Measurements from ENCODE around the gene MYO1B. TPM values are rescaled to one million over a fixed set of nuclear protein-coding genes. Genes with fewer than 3 reads are reported as not detected.

Gene MYO1B
- total RNA-seq, 1 experiment from 2014 or later, result 43.2 TPM

GRCh38 chr2:191225126-191225525 is 20.1 kb upstream of the MYO1B start:
- no peaks in the 10 kb centered on the region for H3K9me3 Mint-ChIP-seq
- Histone ChIP-seq H3K79me2 (ENCODE audit: insufficient read depth, low read length) (no peaks in the 10 kb centered on the region), H2BK5ac (ENCODE audit: insufficient read length, low read length) (no peak overlapping the region), H3K9ac (ENCODE audit: extremely low read depth, insufficient read length, low read length) (no peak overlapping the region), H4K5ac (ENCODE audit: insufficient read length, low read depth, low read length) (no peak overlapping the region), H3K4me2 (ENCODE audit: insufficient read depth, insufficient read length, low read length) (no peak overlapping the region), H3T11ph (ENCODE audit: low read length) (no peak overlapping the region), H2BK15ac (ENCODE audit: low read depth, low read length) (no peak overlapping the region), H3K18ac (ENCODE audit: insufficient read length, low read depth, low read length) (no peak overlapping the region), H3K23ac (ENCODE audit: insufficient read length, low read depth, low read length) (no peak overlapping the region), H3K79me1 (ENCODE audit: insufficient read depth, low read depth, low read length, poor library complexity, severe bottlenecking) (no peaks in the 10 kb centered on the region), H3K9me3 (ENCODE audit: control insufficient read depth, low read depth, low read length) (no peaks in the 10 kb centered on the region), H3K27ac (ENCODE audit: insufficient read length, low read depth, low read length) (no peak overlapping the region), H3K23me2 (ENCODE audit: insufficient read length, low read depth, low read length, poor library complexity, severe bottlenecking) (no peaks in the 10 kb centered on the region), H3K14ac (ENCODE audit: insufficient read depth, low read length) (no peak overlapping the region), H3K4ac (ENCODE audit: low read depth, low read length) (no peak overlapping the region), H2BK20ac (ENCODE audit: low read depth, low read length, poor library complexity, severe bottlenecking) (no peak overlapping the region), H4K8ac (replicated peaks; ENCODE audit: insufficient read length, low read depth, low read length) (no peak overlapping the region), H2BK12ac (ENCODE audit: insufficient read length, low read depth, low read length) (no peak overlapping the region), H4K91ac (ENCODE audit: insufficient read length, low read depth, low read length) (no peak overlapping the region), H2AFZ (ENCODE audit: low read length) (no peak overlapping the region), H2BK120ac (ENCODE audit: low read depth, low read length, poor library complexity, severe bottlenecking) (no peak overlapping the region), H3K4me1 (ENCODE audit: insufficient read depth, low read length) (no peaks in the 10 kb centered on the region), H3K27me3 (ENCODE audit: insufficient read depth, low read length) (no peaks in the 10 kb centered on the region), H2AK5ac (ENCODE audit: insufficient read length, low read length) (no peak overlapping the region), H3K56ac (ENCODE audit: insufficient read length, low read depth, low read length) (no peak overlapping the region), H4K20me1 (ENCODE audit: control insufficient read depth, insufficient read depth, insufficient read length) (no peaks in the 10 kb centered on the region)
- no peak for TF ChIP-seq CTCF (conservative IDR thresholded peaks at IDR 0.05)
- no peaks in the 10 kb centered on the region for H3K36me3 Mint-ChIP-seq (ENCODE audit: insufficient read depth in 1 of 3, low read depth in 3 of 3)
- H3K27ac Mint-ChIP-seq, result peak overlapping the region in 1 of 3 experiments; percentile 48; a peak in 1 of 7 replicates
- no peak overlapping the region for H3K4me3 Mint-ChIP-seq
- H3K4me1 Mint-ChIP-seq, result peaks cover 16 to 19% of the 10 kb centered on the region in 2 experiments
- no peaks in the 10 kb centered on the region for H3K27me3 Mint-ChIP-seq (ENCODE audit: low read depth)
- no CpG with 5 or more reads among the region's 1 CpG for WGBS (ENCODE audit: extremely low coverage, insufficient read length, low lambda C conversion rate)
- no peak for DNase-seq

Data from H9 (cell line).